HFF-Myc (cell line): ENCODE results near the gene AICDA.

Experiments used
- DNase-seq: peaks from one replicate; pipeline ENCODE4 v3.0.0-alpha.2; 2011; ENCODE audit warnings: low read depth; ENCODE audit errors: extremely low read depth
- H3K4me3 ChIP-seq: replicated peaks from 2 replicates; pipeline ENCODE4 v1.5.1; 2011; ENCODE audit warnings: low read depth, mild to moderate bottlenecking, control low read depth, low read length
- TF ChIP-seq, protein P1 (sequence below): IDR thresholded peaks from 2 replicates; pipeline ENCODE4 v1.5.1; 2012; ENCODE audit warnings: mild to moderate bottlenecking, low read depth, low read length, control low read depth; ENCODE audit errors: missing control alignments

AICDA gene

GRCh38 chr12:8556531-8557097 lies 56.0 kb downstream of the AICDA start:
- DNase-seq, result no peak
- H3K4me3 ChIP-seq, result no peak overlapping the region
- TF ChIP-seq, protein P1, sequence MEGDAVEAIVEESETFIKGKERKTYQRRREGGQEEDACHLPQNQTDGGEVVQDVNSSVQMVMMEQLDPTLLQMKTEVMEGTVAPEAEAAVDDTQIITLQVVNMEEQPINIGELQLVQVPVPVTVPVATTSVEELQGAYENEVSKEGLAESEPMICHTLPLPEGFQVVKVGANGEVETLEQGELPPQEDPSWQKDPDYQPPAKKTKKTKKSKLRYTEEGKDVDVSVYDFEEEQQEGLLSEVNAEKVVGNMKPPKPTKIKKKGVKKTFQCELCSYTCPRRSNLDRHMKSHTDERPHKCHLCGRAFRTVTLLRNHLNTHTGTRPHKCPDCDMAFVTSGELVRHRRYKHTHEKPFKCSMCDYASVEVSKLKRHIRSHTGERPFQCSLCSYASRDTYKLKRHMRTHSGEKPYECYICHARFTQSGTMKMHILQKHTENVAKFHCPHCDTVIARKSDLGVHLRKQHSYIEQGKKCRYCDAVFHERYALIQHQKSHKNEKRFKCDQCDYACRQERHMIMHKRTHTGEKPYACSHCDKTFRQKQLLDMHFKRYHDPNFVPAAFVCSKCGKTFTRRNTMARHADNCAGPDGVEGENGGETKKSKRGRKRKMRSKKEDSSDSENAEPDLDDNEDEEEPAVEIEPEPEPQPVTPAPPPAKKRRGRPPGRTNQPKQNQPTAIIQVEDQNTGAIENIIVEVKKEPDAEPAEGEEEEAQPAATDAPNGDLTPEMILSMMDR, result no peak

GRCh38 chr12:8554451-8555195 lies 58.0 kb downstream of the AICDA start:
- DNase-seq, result peak; percentile 5
- H3K4me3 ChIP-seq, result no peak overlapping the region
- TF ChIP-seq, protein P1, result no peak

DNA sequence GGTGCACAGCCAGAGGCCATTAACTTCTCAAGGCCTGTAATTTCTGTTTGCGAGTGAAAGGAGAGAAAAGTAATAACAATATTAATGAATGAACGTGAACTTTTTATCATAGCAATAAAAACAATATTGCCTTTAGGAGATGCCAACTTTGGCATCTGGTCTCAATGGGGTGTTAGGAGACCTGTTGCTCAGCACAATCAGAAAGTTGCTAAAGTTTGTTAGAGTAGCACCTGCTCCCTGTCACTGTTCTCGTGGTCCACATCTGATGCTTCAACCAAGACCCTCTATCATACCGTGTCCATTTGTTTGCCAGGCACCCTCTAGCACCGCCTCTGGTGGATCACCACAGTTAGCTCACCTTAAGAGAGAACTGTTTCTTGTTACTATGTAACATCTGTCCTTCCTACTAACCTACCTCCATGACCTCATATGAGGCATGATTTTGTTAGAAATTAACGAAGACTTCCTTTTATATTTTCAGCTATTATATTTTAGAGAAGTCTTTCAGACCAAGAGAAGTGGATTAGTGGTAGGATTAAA lies 59.5 kb downstream of the AICDA start:
- no peak for DNase-seq
- TF ChIP-seq, protein P1, result no peak
- no peak overlapping the region for H3K4me3 ChIP-seq
